HCT116 (cell line): ENCODE data around the gene RRBP1. TPM values are rescaled to one million over a fixed set of nuclear protein-coding genes. Genes with fewer than 3 reads are reported as not detected.

Source experiments
- ATAC-seq: fragments of 200-7000 bp; cut with Tn5 transposase; 2 replicates; pipeline ENCODE4 v1.9.1; 2020; ENCODE audit warnings: mild to moderate bottlenecking, moderate library complexity
- BruUV-seq: library from RNA; stranded (reverse); fragments of 400-500 nt; replicated peaks from 2 replicates; lab custom pipeline; 2021; lab: Mats Ljungman, UMichigan
- CTCF ChIA-PET: fragments of 300-600 bp; sonication (Branson Sonifier 250); formaldehyde crosslinking; loops from one replicate; lab custom pipeline; 2021; ENCODE audit warnings: antibody characterized with exemption; lab: Charles Lee
- POLR2A ChIA-PET: fragments of 300-600, 350-600 bp; sonication (Branson Sonifier 250); formaldehyde crosslinking; loops from one replicate; lab custom pipeline; 2021; ENCODE audit warnings: antibody characterized with exemption; lab: Charles Lee
- RAD21 ChIA-PET, 2 experiments: fragments of 300-600 bp; sonication (Branson Sonifier 250); formaldehyde crosslinking; loops; one replicate each; lab custom pipeline; 2023; ENCODE audit warnings: low total read pairs in 2 of 2; ENCODE audit not compliant: uncharacterized antibody in 2 of 2, unreplicated experiment in 2 of 2, low non-redundant PET in 1 of 2; lab: Charles Lee
- DNase-seq: peaks from one replicate; pipeline ENCODE4 v3.0.0-alpha.2; 2010; ENCODE audit warnings: low read depth, low spot score
- H2AFZ ChIP-seq: fragments of 200-600 bp; shearing (Covaris generic), sonication (generic); 2 replicates; pipeline ENCODE4 v1.6.1; 2017; ENCODE audit warnings: low read depth, mixed run types, mixed read lengths, antibody characterized with exemption, low read length; ENCODE audit not compliant: poor library complexity, severe bottlenecking
- H3K27ac ChIP-seq: 2 replicates; pipeline ENCODE4 v1.5.1; 2012; ENCODE audit warnings: low read depth, low read length
- H3K27me3 ChIP-seq: fragments of 200-600 bp; sonication (generic); 2 replicates; pipeline ENCODE4 v1.6.1; 2016; ENCODE audit warnings: mixed run types, low read length, mixed read lengths; ENCODE audit not compliant: insufficient read depth
- H3K36me3 ChIP-seq, 2 experiments: fragments of 200-500 bp in 1 of 2; fragments of 200-600 bp in 1 of 2; sonication (Bioruptor generic) in 1 of 2; sonication (generic) in 1 of 2; 2 replicates each; pipeline versions ENCODE4 v1.5.1 to v1.6.1; 2014 to 2016; ENCODE audit warnings: low read length in 2 of 2, inconsistent platforms in 1 of 2, mixed read lengths in 1 of 2, mixed run types in 1 of 2; ENCODE audit not compliant: insufficient read depth in 2 of 2, control insufficient read depth in 1 of 2
- H3K4me1 ChIP-seq, 2 experiments: fragments of 200-600 bp in 1 of 2; sonication (generic) in 1 of 2; 2 replicates each; pipeline versions ENCODE4 v1.5.1 to v1.6.1; 2012 to 2017; ENCODE audit warnings: low read length in 2 of 2, inconsistent platforms in 1 of 2, mild to moderate bottlenecking in 1 of 2, mixed read lengths in 1 of 2, mixed run types in 1 of 2, moderate library complexity in 1 of 2; ENCODE audit not compliant: insufficient read depth in 2 of 2, control insufficient read depth in 1 of 2
- H3K4me2 ChIP-seq: fragments of 200-600 bp; sonication (generic); 2 replicates; pipeline ENCODE4 v1.6.1; 2017; ENCODE audit warnings: mixed run types, low read length, mixed read lengths
- H3K4me3 ChIP-seq, 2 experiments: fragments of 200-600 bp in 1 of 2; sonication (generic) in 1 of 2; replicated peaks in 1 of 2; 2 replicates each; pipeline ENCODE4 v1.5.1; 2011 to 2016; ENCODE audit warnings: low read length in 2 of 2, control low read depth in 1 of 2, low read depth in 1 of 2, mild to moderate bottlenecking in 1 of 2, mixed read lengths in 1 of 2, mixed run types in 1 of 2
- H3K79me2 ChIP-seq: fragments of 200-600 bp; sonication (generic); 2 replicates; pipeline ENCODE4 v1.6.1; 2017; ENCODE audit warnings: mild to moderate bottlenecking, mixed run types, low read length, moderate library complexity, mixed read lengths; ENCODE audit not compliant: insufficient read depth
- H3K9ac ChIP-seq: fragments of 200-600 bp; sonication (generic); 2 replicates; pipeline ENCODE4 v1.6.1; 2016; ENCODE audit warnings: low read length, mixed read lengths
- H3K9me2 ChIP-seq: fragments of 200-600 bp; sonication (generic), shearing (Covaris generic); 2 replicates; pipeline ENCODE4 v1.6.1; 2017; ENCODE audit warnings: mixed run types, mild to moderate bottlenecking, moderate library complexity; ENCODE audit not compliant: insufficient read depth
- H3K9me3 ChIP-seq, 2 experiments: fragments of 200-500 bp in 1 of 2; fragments of 200-600 bp in 1 of 2; sonication (Bioruptor generic) in 1 of 2; sonication (generic) in 1 of 2; 2 replicates each; pipeline ENCODE4 v1.6.1; 2014 to 2017; ENCODE audit warnings: low read length in 2 of 2, mixed read lengths in 2 of 2, inconsistent platforms in 1 of 2, low read depth in 1 of 2, mild to moderate bottlenecking in 1 of 2, mixed run types in 1 of 2, moderate library complexity in 1 of 2; ENCODE audit not compliant: control insufficient read depth in 1 of 2, insufficient read depth in 1 of 2
- H4K20me1 ChIP-seq: fragments of 200-600 bp; sonication (generic), shearing (Covaris generic); 2 replicates; pipeline ENCODE4 v1.6.1; 2017; ENCODE audit warnings: mixed run types, mild to moderate bottlenecking, moderate library complexity; ENCODE audit not compliant: insufficient read depth
- CBX3 ChIP-seq: IDR thresholded peaks from 2 replicates; pipeline ENCODE4 v1.6.1; 2012; ENCODE audit warnings: low read depth
- EGR1 ChIP-seq: IDR thresholded peaks from 2 replicates; pipeline ENCODE4 v1.6.1; 2012; ENCODE audit warnings: low read depth
- ELF1 ChIP-seq: IDR thresholded peaks from 2 replicates; pipeline ENCODE4 v1.6.1; 2012; ENCODE audit warnings: low read depth, borderline replicate concordance
- EZH2 ChIP-seq: fragments of 200-600 bp; sonication (generic); IDR thresholded peaks from 2 replicates; pipeline ENCODE4 v1.6.1; 2017; ENCODE audit warnings: antibody characterized with exemption, mixed run types
- EZH2phosphoT487 ChIP-seq: fragments of 200-600 bp; IDR thresholded peaks from 2 replicates; pipeline ENCODE4 v1.6.1; 2018; ENCODE audit warnings: antibody characterized with exemption, borderline replicate concordance
- FOSL1 ChIP-seq: IDR thresholded peaks from 2 replicates; pipeline ENCODE4 v1.6.1; 2012; ENCODE audit warnings: low read depth
- JUND ChIP-seq: IDR thresholded peaks from 2 replicates; pipeline ENCODE4 v1.6.1; 2012
- POLR2A ChIP-seq: IDR thresholded peaks from 2 replicates; pipeline ENCODE4 v1.7.0; 2011; ENCODE audit warnings: borderline replicate concordance; ENCODE audit not compliant: insufficient read depth, insufficient read length; ENCODE audit errors: extremely low read depth
- POLR2AphosphoS5 ChIP-seq: IDR thresholded peaks from 2 replicates; pipeline ENCODE4 v1.6.1; 2011; ENCODE audit warnings: mild to moderate bottlenecking, low read depth, low read length, moderate library complexity
- SIN3A ChIP-seq: IDR thresholded peaks from 2 replicates; pipeline ENCODE4 v1.6.1; 2012; ENCODE audit warnings: low read depth
- SP1 ChIP-seq: IDR thresholded peaks from 2 replicates; pipeline ENCODE4 v1.6.1; 2012; ENCODE audit warnings: low read depth
- SRF ChIP-seq: IDR thresholded peaks from 2 replicates; pipeline ENCODE4 v1.6.1; 2012; ENCODE audit warnings: low read depth
- TCF7L2 ChIP-seq: IDR thresholded peaks from 2 replicates; pipeline ENCODE4 v1.7.0; 2011; ENCODE audit warnings: borderline replicate concordance, inconsistent platforms; ENCODE audit not compliant: insufficient read depth, insufficient read length; ENCODE audit errors: extremely low read depth
- YY1 ChIP-seq: IDR thresholded peaks from 2 replicates; pipeline ENCODE4 v1.6.1; 2011; ENCODE audit warnings: low read length, low read depth, moderate library complexity, mild to moderate bottlenecking; ENCODE audit not compliant: insufficient replicate concordance; ENCODE audit errors: extremely low read depth
- ZNF274 ChIP-seq: fragments of 200-500 bp; sonication (Bioruptor generic); IDR thresholded peaks from 2 replicates; pipeline ENCODE4 v1.6.1; 2014; ENCODE audit warnings: mild to moderate bottlenecking, low read depth, low read length, inconsistent platforms
- intact Hi-C: fragments of 100-400 bp; cut with micrococcal nuclease; formaldehyde crosslinking; loops from 2 replicates; pipeline ENCODE4 v1.10.0; 2022
- total RNA-seq: library from RNA; stranded (reverse); gene quantifications from one replicate; pipeline ENCODE4 v1.2.1, GENCODE V29; 2021; ENCODE audit not compliant: unreplicated experiment
- TF ChIP-seq, protein P1 (sequence below), 3 experiments: fragments of 200-600 bp in 1 of 3; sonication (generic) in 1 of 3; IDR thresholded peaks in 2 of 3; conservative IDR thresholded peaks in 1 of 3; 2 replicates each; pipeline ENCODE4 v1.5.1; 2012 to 2017; ENCODE audit warnings: low read depth in 2 of 3, low read length in 2 of 3, antibody characterized with exemption in 1 of 3, borderline replicate concordance in 1 of 3, control low read depth in 1 of 3, mild to moderate bottlenecking in 1 of 3, mixed read lengths in 1 of 3, mixed run types in 1 of 3, moderate library complexity in 1 of 3; ENCODE audit not compliant: insufficient read depth in 1 of 3
- TF ChIP-seq, protein P2 (sequence below): IDR thresholded peaks from 2 replicates; pipeline ENCODE4 v1.6.1; 2012; ENCODE audit warnings: low read depth
- TF ChIP-seq, protein P3 (sequence below): IDR thresholded peaks from 2 replicates; pipeline ENCODE4 v1.6.1; 2012
- TF ChIP-seq, protein P4 (sequence below): IDR thresholded peaks from 2 replicates; pipeline ENCODE4 v1.6.1; 2011; ENCODE audit warnings: mild to moderate bottlenecking, low read length, moderate library complexity; ENCODE audit not compliant: insufficient replicate concordance; ENCODE audit errors: extremely low read depth

The RRBP1 gene
- total RNA-seq, 1 experiment from 2014 or later, result 123 TPM

DNA sequence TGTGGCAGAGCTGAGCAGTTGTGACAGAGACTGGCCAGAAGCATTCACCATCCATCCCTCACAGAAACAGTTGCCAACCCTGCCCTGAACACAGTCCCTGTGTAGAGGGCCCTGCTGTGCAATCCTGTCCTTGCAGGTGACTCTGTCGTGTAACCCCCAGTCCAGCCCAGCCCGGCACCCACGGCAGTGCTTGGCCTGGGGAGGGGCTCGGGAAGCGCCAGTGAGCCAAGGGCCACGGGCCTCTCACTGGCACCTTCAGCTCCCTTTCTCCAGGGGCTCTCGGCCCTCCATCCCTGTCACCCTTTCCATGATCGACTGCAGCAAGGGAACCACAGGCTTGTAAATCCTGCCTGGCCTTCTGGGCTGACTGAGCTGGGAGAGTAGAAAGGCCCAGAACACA is 53.0 kb downstream of the RRBP1 start:
- Histone ChIP-seq H3K36me3 (peaks cover 18 to 32% of the 10 kb centered on the region in 2 experiments; a peak in 3 of 4 replicates), H3K27me3 (no peaks in the 10 kb centered on the region), H2AFZ (no peak overlapping the region), H3K27ac (no peak overlapping the region), H3K79me2 (no peaks in the 10 kb centered on the region), H3K9me2 (no peaks in the 10 kb centered on the region), H3K9me3 (no peaks in the 10 kb centered on the region), H3K9ac (no peak overlapping the region), H3K4me2 (no peak overlapping the region), H4K20me1 (no peaks in the 10 kb centered on the region), H3K4me1 (no peaks in the 10 kb centered on the region), H3K4me3 (no peak overlapping the region)
- no peak for TF ChIP-seq JUND
- no peak for TF ChIP-seq ELF1
- TF ChIP-seq EGR1, result no peak
- TF ChIP-seq ZNF274, result no peak
- no peak for TF ChIP-seq EZH2phosphoT487
- TF ChIP-seq, protein P1, sequence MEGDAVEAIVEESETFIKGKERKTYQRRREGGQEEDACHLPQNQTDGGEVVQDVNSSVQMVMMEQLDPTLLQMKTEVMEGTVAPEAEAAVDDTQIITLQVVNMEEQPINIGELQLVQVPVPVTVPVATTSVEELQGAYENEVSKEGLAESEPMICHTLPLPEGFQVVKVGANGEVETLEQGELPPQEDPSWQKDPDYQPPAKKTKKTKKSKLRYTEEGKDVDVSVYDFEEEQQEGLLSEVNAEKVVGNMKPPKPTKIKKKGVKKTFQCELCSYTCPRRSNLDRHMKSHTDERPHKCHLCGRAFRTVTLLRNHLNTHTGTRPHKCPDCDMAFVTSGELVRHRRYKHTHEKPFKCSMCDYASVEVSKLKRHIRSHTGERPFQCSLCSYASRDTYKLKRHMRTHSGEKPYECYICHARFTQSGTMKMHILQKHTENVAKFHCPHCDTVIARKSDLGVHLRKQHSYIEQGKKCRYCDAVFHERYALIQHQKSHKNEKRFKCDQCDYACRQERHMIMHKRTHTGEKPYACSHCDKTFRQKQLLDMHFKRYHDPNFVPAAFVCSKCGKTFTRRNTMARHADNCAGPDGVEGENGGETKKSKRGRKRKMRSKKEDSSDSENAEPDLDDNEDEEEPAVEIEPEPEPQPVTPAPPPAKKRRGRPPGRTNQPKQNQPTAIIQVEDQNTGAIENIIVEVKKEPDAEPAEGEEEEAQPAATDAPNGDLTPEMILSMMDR (IDR thresholded peaks at IDR 0.05 in 2 of 3, conservative IDR thresholded peaks at IDR 0.05 in 1 of 3; ENCODE audit: borderline replicate concordance in 1 of 3, insufficient read depth in 1 of 3, low read depth in 2 of 3, low read length in 2 of 3), result no peak
- no peak for TF ChIP-seq SP1
- no peak for TF ChIP-seq FOSL1
- TF ChIP-seq POLR2AphosphoS5, result no peak
- no peak for TF ChIP-seq POLR2A
- TF ChIP-seq, protein P2, sequence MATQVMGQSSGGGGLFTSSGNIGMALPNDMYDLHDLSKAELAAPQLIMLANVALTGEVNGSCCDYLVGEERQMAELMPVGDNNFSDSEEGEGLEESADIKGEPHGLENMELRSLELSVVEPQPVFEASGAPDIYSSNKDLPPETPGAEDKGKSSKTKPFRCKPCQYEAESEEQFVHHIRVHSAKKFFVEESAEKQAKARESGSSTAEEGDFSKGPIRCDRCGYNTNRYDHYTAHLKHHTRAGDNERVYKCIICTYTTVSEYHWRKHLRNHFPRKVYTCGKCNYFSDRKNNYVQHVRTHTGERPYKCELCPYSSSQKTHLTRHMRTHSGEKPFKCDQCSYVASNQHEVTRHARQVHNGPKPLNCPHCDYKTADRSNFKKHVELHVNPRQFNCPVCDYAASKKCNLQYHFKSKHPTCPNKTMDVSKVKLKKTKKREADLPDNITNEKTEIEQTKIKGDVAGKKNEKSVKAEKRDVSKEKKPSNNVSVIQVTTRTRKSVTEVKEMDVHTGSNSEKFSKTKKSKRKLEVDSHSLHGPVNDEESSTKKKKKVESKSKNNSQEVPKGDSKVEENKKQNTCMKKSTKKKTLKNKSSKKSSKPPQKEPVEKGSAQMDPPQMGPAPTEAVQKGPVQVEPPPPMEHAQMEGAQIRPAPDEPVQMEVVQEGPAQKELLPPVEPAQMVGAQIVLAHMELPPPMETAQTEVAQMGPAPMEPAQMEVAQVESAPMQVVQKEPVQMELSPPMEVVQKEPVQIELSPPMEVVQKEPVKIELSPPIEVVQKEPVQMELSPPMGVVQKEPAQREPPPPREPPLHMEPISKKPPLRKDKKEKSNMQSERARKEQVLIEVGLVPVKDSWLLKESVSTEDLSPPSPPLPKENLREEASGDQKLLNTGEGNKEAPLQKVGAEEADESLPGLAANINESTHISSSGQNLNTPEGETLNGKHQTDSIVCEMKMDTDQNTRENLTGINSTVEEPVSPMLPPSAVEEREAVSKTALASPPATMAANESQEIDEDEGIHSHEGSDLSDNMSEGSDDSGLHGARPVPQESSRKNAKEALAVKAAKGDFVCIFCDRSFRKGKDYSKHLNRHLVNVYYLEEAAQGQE, result no peak
- no peak for TF ChIP-seq SIN3A
- TF ChIP-seq TCF7L2, result no peak
- TF ChIP-seq SRF, result no peak
- TF ChIP-seq, protein P3, sequence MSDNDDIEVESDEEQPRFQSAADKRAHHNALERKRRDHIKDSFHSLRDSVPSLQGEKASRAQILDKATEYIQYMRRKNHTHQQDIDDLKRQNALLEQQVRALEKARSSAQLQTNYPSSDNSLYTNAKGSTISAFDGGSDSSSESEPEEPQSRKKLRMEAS, result no peak
- no peak for TF ChIP-seq YY1
- TF ChIP-seq, protein P4, sequence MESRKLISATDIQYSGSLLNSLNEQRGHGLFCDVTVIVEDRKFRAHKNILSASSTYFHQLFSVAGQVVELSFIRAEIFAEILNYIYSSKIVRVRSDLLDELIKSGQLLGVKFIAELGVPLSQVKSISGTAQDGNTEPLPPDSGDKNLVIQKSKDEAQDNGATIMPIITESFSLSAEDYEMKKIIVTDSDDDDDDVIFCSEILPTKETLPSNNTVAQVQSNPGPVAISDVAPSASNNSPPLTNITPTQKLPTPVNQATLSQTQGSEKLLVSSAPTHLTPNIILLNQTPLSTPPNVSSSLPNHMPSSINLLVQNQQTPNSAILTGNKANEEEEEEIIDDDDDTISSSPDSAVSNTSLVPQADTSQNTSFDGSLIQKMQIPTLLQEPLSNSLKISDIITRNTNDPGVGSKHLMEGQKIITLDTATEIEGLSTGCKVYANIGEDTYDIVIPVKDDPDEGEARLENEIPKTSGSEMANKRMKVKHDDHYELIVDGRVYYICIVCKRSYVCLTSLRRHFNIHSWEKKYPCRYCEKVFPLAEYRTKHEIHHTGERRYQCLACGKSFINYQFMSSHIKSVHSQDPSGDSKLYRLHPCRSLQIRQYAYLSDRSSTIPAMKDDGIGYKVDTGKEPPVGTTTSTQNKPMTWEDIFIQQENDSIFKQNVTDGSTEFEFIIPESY, result no peak
- no peak for TF ChIP-seq CBX3
- TF ChIP-seq EZH2, result no peak
- RAD21 ChIA-PET, result no interaction called here
- POLR2A ChIA-PET, result no interaction called here
- DNase-seq (no peak), ATAC-seq (no peak)
- no TSS peak for BruUV-seq
- intact Hi-C loops, result no loop called here
- CTCF ChIA-PET, result no interaction called here
